Liver (tissue), 9 donors: ENCODE results near the gene RALGDS. TPM values are rescaled to one million over a fixed set of nuclear protein-coding genes. Genes with fewer than 3 reads are reported as not detected.

ENCODE experiments used
- DNase-seq: peaks from one replicate; pipeline ENCODE4 v3.0.0-alpha.2; 2017; ENCODE audit warnings: low spot score
- H3K27ac ChIP-seq, 2 donors: one replicate each; pipeline ENCODE4 v1.7.0; 2013; ENCODE audit warnings: inconsistent platforms in 2 of 2, low read length in 2 of 2, control low read depth in 1 of 2, low read depth in 1 of 2, mild to moderate bottlenecking in 1 of 2
- H3K27me3 ChIP-seq, 4 donors: one replicate each; pipeline versions ENCODE4 v1.6.1 to v1.7.0; 2013; ENCODE audit warnings: low read length in 3 of 4, inconsistent platforms in 1 of 4, mild to moderate bottlenecking in 1 of 4, moderate library complexity in 1 of 4; ENCODE audit not compliant: control insufficient read depth in 4 of 4, insufficient read depth in 4 of 4
- H3K36me3 ChIP-seq, 4 donors: one replicate each; pipeline versions ENCODE4 v1.6.1 to v1.7.0; 2013; ENCODE audit warnings: low read length in 3 of 4, mild to moderate bottlenecking in 3 of 4, low read depth in 1 of 4, moderate library complexity in 1 of 4; ENCODE audit not compliant: control insufficient read depth in 4 of 4, insufficient read depth in 3 of 4
- H3K4me1 ChIP-seq, 4 donors: one replicate each; pipeline versions ENCODE4 v1.6.1 to v1.7.0; 2013; ENCODE audit warnings: low read length in 3 of 4, mild to moderate bottlenecking in 3 of 4, moderate library complexity in 1 of 4; ENCODE audit not compliant: control insufficient read depth in 4 of 4, insufficient read depth in 4 of 4
- H3K4me3 ChIP-seq, 3 donors: one replicate each; pipeline versions ENCODE4 v1.6.1 to v1.7.0; 2013; ENCODE audit warnings: low read length in 3 of 3, control low read depth in 1 of 3, low read depth in 1 of 3, mild to moderate bottlenecking in 1 of 3
- H3K9ac ChIP-seq, 2 donors: one replicate each; pipeline ENCODE4 v1.7.0; 2013; ENCODE audit warnings: low read length in 2 of 2, mild to moderate bottlenecking in 2 of 2, moderate library complexity in 2 of 2, control low read depth in 1 of 2, low read depth in 1 of 2
- H3K9me3 ChIP-seq, 4 donors: one replicate each; pipeline versions ENCODE4 v1.6.1 to v1.7.0; 2013; ENCODE audit warnings: low read length in 3 of 4; ENCODE audit not compliant: control insufficient read depth in 4 of 4
- ATF3 ChIP-seq: IDR thresholded peaks from 2 replicates; pipeline ENCODE4 v1.6.1; 2016; ENCODE audit warnings: antibody characterized with exemption
- CTCF ChIP-seq: fragments of 150-350 bp; IDR thresholded peaks from 2 replicates; pipeline ENCODE4 v1.5.1; 2017; ENCODE audit warnings: improper control_type of control experiment, low read depth, low read length; ENCODE audit not compliant: missing input control
- EGR1 ChIP-seq, 2 donors: IDR thresholded peaks; 2 replicates each; pipeline ENCODE4 v1.6.1; 2016 to 2018; ENCODE audit warnings: antibody characterized with exemption in 2 of 2, low read depth in 2 of 2
- FOXA1 ChIP-seq: IDR thresholded peaks from 2 replicates; pipeline ENCODE4 v1.6.1; 2016; ENCODE audit warnings: antibody characterized with exemption
- FOXA2 ChIP-seq: IDR thresholded peaks from 2 replicates; pipeline ENCODE4 v1.6.1; 2016; ENCODE audit warnings: antibody characterized with exemption
- HNF4A ChIP-seq, 2 donors: conservative IDR thresholded peaks; 2 replicates each; pipeline ENCODE4 v1.6.1; 2016; ENCODE audit warnings: antibody characterized with exemption in 2 of 2, mild to moderate bottlenecking in 2 of 2
- HNF4G ChIP-seq: IDR thresholded peaks from 2 replicates; pipeline ENCODE4 v1.6.1; 2016; ENCODE audit warnings: antibody characterized with exemption
- JUND ChIP-seq, 2 donors: IDR thresholded peaks; 2 replicates each; pipeline ENCODE4 v1.6.1; 2016; ENCODE audit warnings: antibody characterized with exemption in 2 of 2
- NR2F2 ChIP-seq: IDR thresholded peaks from 2 replicates; pipeline ENCODE4 v1.6.1; 2016; ENCODE audit warnings: antibody characterized with exemption
- RAD21 ChIP-seq, 2 donors: IDR thresholded peaks; 2 replicates each; pipeline ENCODE4 v1.6.1; 2016; ENCODE audit warnings: antibody characterized with exemption in 2 of 2, mild to moderate bottlenecking in 2 of 2
- REST ChIP-seq: IDR thresholded peaks from 2 replicates; pipeline ENCODE4 v1.6.1; 2016; ENCODE audit warnings: antibody characterized with exemption, mild to moderate bottlenecking
- RXRA ChIP-seq, 2 donors: IDR thresholded peaks; 2 replicates each; pipeline ENCODE4 v1.6.1; 2017 to 2018; ENCODE audit warnings: antibody characterized with exemption in 2 of 2, mild to moderate bottlenecking in 1 of 2
- SP1 ChIP-seq: IDR thresholded peaks from 2 replicates; pipeline ENCODE4 v1.6.1; 2018; ENCODE audit warnings: antibody characterized with exemption, mild to moderate bottlenecking
- TAF1 ChIP-seq: conservative IDR thresholded peaks from 2 replicates; pipeline ENCODE4 v1.6.1; 2016; ENCODE audit warnings: antibody characterized with exemption, mild to moderate bottlenecking
- YY1 ChIP-seq: IDR thresholded peaks from 2 replicates; pipeline ENCODE4 v1.6.1; 2016; ENCODE audit warnings: antibody characterized with exemption, mild to moderate bottlenecking
- WGBS: extraction: QIAGEN DNeasy Blood & Tissue Kit; methylation state at CpG from one replicate; pipeline ENCODE4 v1.1.7; 2013; 5-methylcytosine and 5-hydroxymethylcytosine counted together
- polyA plus RNA-seq, 2 donors: library from polyadenylated mRNA; stranded (reverse) in 1 of 2; unstranded in 1 of 2; fragments of 200-250 nt in 1 of 2; fragments of >200 nt in 1 of 2; fragmentation: Nextera tagmentation in 1 of 2; extraction: Ambion mirVana in 1 of 2; gene quantifications; one replicate each; pipeline versions ENCODE4 v1.2.1 to v1.2.3, GENCODE V29; 2013 to 2015
- total RNA-seq, 2 donors: library from RNA; depleted of rRNA; stranded (reverse); fragments of >200 nt; gene quantifications; one replicate each; pipeline ENCODE4 v1.2.3, GENCODE V29; 2014
- donor health status: healthy.
- donor health status: healthy.
- donor health status: healthy.
- donor health status: healthy.
- donor health status: healthy.

Gene RALGDS
- total and polyA plus RNA-seq, 4 donors, result 1.3 to 19.0 (median 7.3) TPM

- 7% methylated on average over 52 of the region's 52 CpGs for WGBS
- H3K9ac ChIP-seq, result peak overlapping the region; percentile 15 to 40
- TF ChIP-seq HNF4G (no peak), REST (no peak), RXRA (IDR thresholded peaks at IDR 0.05) (peak in 1 of 2 donors; percentile 44), EGR1 (IDR thresholded peaks at IDR 0.05; ENCODE audit: low read depth in 2 of 2) (no peak), RAD21 (IDR thresholded peaks at IDR 0.05) (peak; percentile 88 to 97), FOXA1 (no peak), HNF4A (conservative IDR thresholded peaks at IDR 0.05) (no peak), SP1 (peak; percentile 49), CTCF (peak; percentile 87), TAF1 (no peak), FOXA2 (no peak), NR2F2 (peak; percentile 72), JUND (IDR thresholded peaks at IDR 0.05) (no peak), ATF3 (no peak)
- H3K9me3 ChIP-seq, result no peaks in the 10 kb centered on the region
- H3K36me3 ChIP-seq, result no peaks in the 10 kb centered on the region
- DNase-seq, result peak; percentile 83
- peak overlapping the region in 1 of 3 donors; percentile 47 for H3K4me3 ChIP-seq
- peaks cover 5 to 43% (median 18%) of the 10 kb centered on the region in 4 donors for H3K4me1 ChIP-seq
- peak overlapping the region; percentile 48 to 78 for H3K27ac ChIP-seq
- H3K27me3 ChIP-seq, result no peaks in the 10 kb centered on the region
Observed at GRCh38 chr9:133144142-133144903, 23.3 kb upstream of the RALGDS start.

- Histone ChIP-seq H3K27me3 (no peaks in the 10 kb centered on the region), H3K9ac (peak overlapping the region in 1 of 2 donors; percentile 40), H3K9me3 (no peaks in the 10 kb centered on the region), H3K36me3 (no peaks in the 10 kb centered on the region), H3K4me3 (no peak overlapping the region), H3K4me1 (peaks cover 5 to 42% (median 17%) of the 10 kb centered on the region in 4 donors), H3K27ac (peak overlapping the region; percentile 48 to 78)
- TF ChIP-seq TAF1 (no peak), YY1 (no peak), ATF3 (no peak), FOXA1 (no peak), RXRA (IDR thresholded peaks at IDR 0.05) (no peak), REST (no peak), RAD21 (IDR thresholded peaks at IDR 0.05) (no peak)
- DNase-seq, result no peak
- 87% methylated on average over 13 of the region's 13 CpGs for WGBS
Observed at GRCh38 chr9:133143639-133144141, 22.6 kb upstream of the RALGDS start.
